ENCODE results near the gene RGL3.

Gene RGL3

DNA sequence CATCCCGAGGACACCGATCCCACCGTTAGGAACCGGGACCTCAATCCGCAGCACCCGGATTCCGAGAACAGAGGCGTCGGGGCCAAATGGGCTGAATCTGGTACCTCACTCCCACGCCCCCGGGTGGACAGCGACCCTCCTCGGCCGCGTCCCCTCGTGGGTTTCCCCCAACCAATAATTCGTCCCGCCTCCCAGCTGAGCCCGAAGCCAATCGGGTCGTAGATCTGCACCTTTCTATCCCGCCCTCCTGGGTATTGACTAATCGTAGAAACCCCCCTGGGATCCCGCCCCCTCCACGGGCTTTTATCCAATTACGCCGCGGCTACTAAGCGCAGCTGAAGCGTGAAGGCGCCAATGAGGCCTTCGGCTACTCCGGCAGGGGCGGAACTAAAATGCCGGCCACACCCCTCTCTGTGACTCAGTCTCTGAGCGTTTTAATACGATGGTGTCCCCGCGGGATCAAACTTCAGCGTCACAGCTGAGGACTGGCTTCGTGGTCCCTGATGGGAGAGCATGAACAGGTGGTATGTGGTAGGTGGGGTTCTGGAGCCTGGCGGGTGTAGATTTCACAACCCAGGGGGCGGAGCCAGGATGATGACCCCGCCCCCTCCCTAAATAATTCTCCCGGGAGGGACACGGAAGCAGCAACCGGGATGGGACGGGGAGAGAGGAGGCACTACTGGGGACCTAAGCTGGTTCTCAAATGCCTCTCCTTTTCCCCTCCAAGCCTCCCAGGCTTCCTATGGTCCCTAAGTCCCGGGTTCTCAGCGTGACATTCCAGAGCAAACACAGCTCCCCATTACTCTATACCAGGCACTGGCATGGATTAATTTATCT is 72.8 kb downstream of the RGL3 start, which contains the start of the genes CCDC159 and TMEM205:
Gene CCDC159, plus strand, starts transcription at position 416 of the 837 bp plus-strand sequence. Its CDS starts 88 bp downstream, at position 504.
Gene TMEM205, minus strand, starts transcription at position 165 of the 837 bp plus-strand sequence. CDS start 649 bp downstream, outside the sequence.
- TF ChIP-seq, protein P1, sequence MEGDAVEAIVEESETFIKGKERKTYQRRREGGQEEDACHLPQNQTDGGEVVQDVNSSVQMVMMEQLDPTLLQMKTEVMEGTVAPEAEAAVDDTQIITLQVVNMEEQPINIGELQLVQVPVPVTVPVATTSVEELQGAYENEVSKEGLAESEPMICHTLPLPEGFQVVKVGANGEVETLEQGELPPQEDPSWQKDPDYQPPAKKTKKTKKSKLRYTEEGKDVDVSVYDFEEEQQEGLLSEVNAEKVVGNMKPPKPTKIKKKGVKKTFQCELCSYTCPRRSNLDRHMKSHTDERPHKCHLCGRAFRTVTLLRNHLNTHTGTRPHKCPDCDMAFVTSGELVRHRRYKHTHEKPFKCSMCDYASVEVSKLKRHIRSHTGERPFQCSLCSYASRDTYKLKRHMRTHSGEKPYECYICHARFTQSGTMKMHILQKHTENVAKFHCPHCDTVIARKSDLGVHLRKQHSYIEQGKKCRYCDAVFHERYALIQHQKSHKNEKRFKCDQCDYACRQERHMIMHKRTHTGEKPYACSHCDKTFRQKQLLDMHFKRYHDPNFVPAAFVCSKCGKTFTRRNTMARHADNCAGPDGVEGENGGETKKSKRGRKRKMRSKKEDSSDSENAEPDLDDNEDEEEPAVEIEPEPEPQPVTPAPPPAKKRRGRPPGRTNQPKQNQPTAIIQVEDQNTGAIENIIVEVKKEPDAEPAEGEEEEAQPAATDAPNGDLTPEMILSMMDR (IDR thresholded peaks at IDR 0.05; ENCODE audit: low read depth, low read length, missing control alignments) = no peak
- peak; percentile 98 for DNase-seq (ENCODE audit: extremely low read depth, low read depth)
- H3K4me3 ChIP-seq (replicated peaks; ENCODE audit: low read depth, low read length) = peak within 1 kb of the TSS; percentile 71

DNA sequence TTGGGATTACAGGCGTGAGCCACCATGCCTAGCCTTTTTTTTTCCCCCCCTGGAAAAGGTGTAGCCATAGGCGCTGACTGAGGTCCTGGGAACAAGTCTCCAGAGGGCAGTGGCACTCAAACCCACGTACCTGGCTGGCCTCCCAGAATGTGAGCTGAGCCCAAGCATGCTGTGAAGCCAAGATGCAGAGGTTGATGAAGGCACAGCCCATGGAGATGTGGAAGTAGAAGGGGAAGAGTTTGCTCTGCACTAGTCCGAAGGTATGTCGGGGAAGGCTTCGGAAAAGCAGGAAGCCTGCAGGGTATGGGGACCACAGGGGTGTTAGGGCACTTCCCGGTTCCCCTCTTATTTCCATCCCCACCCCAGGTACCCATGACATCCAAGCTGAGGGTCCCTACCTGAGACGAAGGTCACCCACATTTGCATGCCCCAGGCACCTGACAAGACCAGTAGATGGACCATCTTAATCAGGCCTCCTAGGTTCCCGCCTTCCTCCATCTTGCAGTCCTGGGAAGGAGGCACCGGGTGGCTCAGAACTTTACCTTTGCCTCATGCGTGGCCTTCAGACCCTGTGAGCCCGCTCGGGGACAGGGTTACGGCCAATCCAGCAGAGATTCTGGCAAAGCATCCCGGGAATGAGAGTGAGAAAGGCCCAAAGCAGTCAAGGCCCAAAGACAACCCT is 73.9 kb downstream of the RGL3 start:
- peak overlapping the region; percentile 71 for H3K4me3 ChIP-seq (replicated peaks; ENCODE audit: low read depth, low read length)
- no peak for DNase-seq (ENCODE audit: extremely low read depth, low read depth)
- TF ChIP-seq, protein P1 (IDR thresholded peaks at IDR 0.05; ENCODE audit: low read depth, low read length, missing control alignments) = no peak

Data from HFF-Myc (cell line).